Skeletal muscle tissue (tissue), 5 donors: ENCODE data around the gene NTNG1. TPM values are rescaled to one million over a fixed set of nuclear protein-coding genes. Genes with fewer than 3 reads are reported as not detected.

Experiments
- H3K27ac ChIP-seq: one replicate; pipeline ENCODE4 v1.7.0; 2013; ENCODE audit warnings: mild to moderate bottlenecking, low read depth, low read length, inconsistent platforms
- H3K27me3 ChIP-seq, 3 donors: one replicate each; pipeline ENCODE4 v1.7.0; 2013; ENCODE audit warnings: low read length in 3 of 3; ENCODE audit not compliant: control insufficient read depth in 3 of 3, insufficient read depth in 3 of 3
- H3K36me3 ChIP-seq, 3 donors: one replicate each; pipeline ENCODE4 v1.7.0; 2013; ENCODE audit warnings: low read length in 3 of 3; ENCODE audit not compliant: control insufficient read depth in 3 of 3, insufficient read depth in 3 of 3
- H3K4me1 ChIP-seq, 3 donors: one replicate each; pipeline ENCODE4 v1.7.0; 2013; ENCODE audit warnings: low read length in 3 of 3, mild to moderate bottlenecking in 3 of 3; ENCODE audit not compliant: control insufficient read depth in 3 of 3, insufficient read depth in 3 of 3
- H3K4me3 ChIP-seq, 3 donors: one replicate each; pipeline ENCODE4 v1.7.0; 2013; ENCODE audit warnings: low read length in 3 of 3
- H3K9ac ChIP-seq, 3 donors: one replicate each; pipeline ENCODE4 v1.7.0; 2013; ENCODE audit warnings: low read length in 3 of 3, mild to moderate bottlenecking in 3 of 3, moderate library complexity in 2 of 3, low read depth in 1 of 3
- H3K9me3 ChIP-seq, 3 donors: one replicate each; pipeline ENCODE4 v1.7.0; 2013; ENCODE audit warnings: low read length in 3 of 3; ENCODE audit not compliant: control insufficient read depth in 3 of 3
- small RNA-seq: library from RNA; depleted of rRNA; stranded (forward); fragments of <200 nt; gene quantifications from one replicate; pipeline ENCODE3, GENCODE V24; 2014
- total RNA-seq: library from RNA; depleted of rRNA; stranded (reverse); fragments of >200 nt; gene quantifications from one replicate; pipeline ENCODE4 v1.2.3, GENCODE V29; 2014
- donor health status: Osteomylitis.

Gene NTNG1
- total RNA-seq, 1 donor from 2014 or later, result 8.4 TPM

DNA sequence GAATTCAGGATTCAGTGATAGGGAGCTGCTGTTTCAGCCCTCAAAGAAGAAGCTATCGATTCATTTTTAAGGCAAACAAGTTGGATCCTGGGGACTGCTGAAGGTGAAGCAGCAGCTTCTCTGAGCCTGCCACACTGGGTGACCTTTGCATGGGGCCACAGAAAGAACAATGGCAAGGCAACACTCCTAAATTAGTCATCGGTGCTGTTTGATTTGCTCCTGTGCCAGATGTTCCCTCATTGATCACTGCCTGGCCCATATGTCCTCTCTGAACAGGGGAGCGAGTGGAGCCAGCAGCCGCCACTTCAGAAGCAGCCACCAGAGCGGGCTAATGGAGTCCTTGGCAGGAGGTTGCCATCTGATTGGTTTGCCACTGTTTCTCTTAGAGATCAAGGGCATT lies 391.5 kb downstream of the NTNG1 start:
- no peak overlapping the region for H3K9ac ChIP-seq
- no peak overlapping the region for H3K4me3 ChIP-seq
- no peak overlapping the region for H3K27ac ChIP-seq
- H3K27me3 ChIP-seq, result peaks cover 0 to 2% (median 0%) of the 10 kb centered on the region in 3 donors
- no peaks in the 10 kb centered on the region for H3K4me1 ChIP-seq
- H3K9me3 ChIP-seq, result no peaks in the 10 kb centered on the region
- H3K36me3 ChIP-seq, result no peaks in the 10 kb centered on the region

Small RNA genes within 50 kb of the gene (small RNA-seq; reads per million reads assigned to genes)
- not detected for gene AC114491.1

Other genes starting within 250 kb of the NTNG1 start
- gene PRMT6, start 84.4 kb upstream of the NTNG1 start, total RNA-seq, result 16.2 TPM